NAMALWA (cell line): ENCODE measurements around the gene TRIM43.
"Not testable (repeated sequence)": the region's sequence is repeated elsewhere in the genome, so short reads cannot be mapped to it uniquely, and the experiment has no call there.

Source experiments
- DNase-seq: peaks from one replicate; pipeline ENCODE4 v3.0.0-alpha.2; 2015; ENCODE audit warnings: low spot score

The TRIM43 gene

DNA sequence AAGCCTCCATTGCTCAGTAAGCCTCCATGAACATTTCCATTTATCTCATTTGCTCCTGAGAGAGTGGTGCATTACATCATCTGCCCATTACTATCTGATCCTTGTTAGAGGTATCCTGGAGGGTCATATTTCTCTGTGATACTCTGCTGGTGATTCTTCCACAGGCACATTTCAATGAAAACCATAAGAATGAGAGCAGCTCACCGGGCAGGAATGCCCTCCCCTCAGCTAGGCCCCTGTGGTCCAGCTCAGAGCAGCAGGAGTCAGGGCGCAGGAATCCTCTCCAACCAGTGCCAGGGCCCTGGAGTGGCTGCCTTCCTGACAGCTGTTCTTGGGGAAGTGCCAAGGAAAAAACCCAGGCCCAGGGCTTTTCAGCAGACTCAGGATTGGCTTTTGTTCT, 50.0 kb downstream of the TRIM43 start:
- not testable (repeated sequence) for DNase-seq

GRCh38 chr2:95642360-95642759, 50.6 kb downstream of the TRIM43 start:
- not testable (repeated sequence) for DNase-seq

DNA sequence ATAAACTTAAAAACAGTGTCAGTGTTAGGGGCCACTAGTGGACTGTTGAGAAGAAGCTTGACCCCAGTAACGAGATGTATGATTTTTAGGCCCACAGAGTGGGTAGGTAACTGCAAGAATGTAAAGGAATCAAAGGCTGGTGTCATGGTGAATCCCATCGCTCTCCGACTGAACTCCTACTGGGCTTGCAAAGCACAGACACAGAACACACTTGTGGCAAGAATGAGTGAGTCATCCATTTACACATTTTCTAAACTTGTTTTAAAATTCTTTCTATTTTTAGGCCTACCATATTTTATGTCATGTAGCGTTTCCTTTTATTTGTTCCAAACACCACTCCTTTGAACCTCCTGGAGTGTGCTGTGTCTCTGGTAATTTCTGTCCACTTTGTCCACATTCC, 51.1 kb downstream of the TRIM43 start:
- not testable (repeated sequence) for DNase-seq

GRCh38 chr2:95645312-95645711, 53.5 kb downstream of the TRIM43 start:
- DNase-seq, result not testable (repeated sequence)

- not testable (repeated sequence) for DNase-seq
Measured at GRCh38 chr2:95646274-95646994, 54.6 kb downstream of the TRIM43 start.

DNA sequence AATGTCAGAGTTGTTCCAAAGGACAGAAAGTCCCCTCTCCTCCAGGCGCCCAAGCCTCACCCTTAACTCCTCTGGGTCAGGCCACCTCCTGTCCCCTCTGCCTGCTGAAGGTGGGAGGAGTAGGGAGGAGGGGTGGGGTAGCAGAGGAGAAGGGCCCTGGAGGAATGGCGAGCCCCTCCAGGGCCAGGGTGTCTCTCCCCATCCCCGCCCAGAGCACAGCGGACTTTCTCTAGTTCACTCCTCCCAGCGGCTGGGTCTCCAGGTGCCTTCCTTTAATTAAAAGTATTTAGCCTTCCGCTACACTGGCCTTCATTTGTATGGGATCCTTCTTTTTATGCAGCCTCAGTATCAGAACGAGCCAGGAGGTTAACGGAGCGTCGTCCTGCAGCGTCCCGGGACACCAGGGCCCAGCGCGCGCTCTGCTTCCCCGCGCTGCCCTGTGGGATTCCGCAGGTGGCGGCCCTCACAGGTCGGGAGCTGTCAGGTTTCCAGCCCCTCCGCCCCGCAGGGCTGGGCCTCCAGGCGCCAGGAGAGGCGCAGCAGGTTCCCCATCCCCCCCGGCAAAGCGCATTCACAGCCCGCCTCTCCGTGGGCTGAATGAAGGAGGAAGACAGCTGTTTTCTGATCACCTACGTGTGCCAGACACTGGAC, 57.2 kb downstream of the TRIM43 start:
- not testable (repeated sequence) for DNase-seq
